Esophagus squamous epithelium (tissue), 5 donors: ENCODE results near the gene CBLB. TPM values are rescaled to one million over a fixed set of nuclear protein-coding genes. Genes with fewer than 3 reads are reported as not detected.

Source experiments
- DNase-seq: peaks from one replicate; lab custom pipeline; 2025; lab: John Stamatoyannopoulos, UW
- H3K27ac ChIP-seq, 4 donors: fragments of 200-600 bp; sonication (generic); one replicate each; pipeline ENCODE4 v1.5.1; 2016 to 2019; ENCODE audit warnings: mild to moderate bottlenecking in 1 of 4
- H3K27me3 ChIP-seq, 4 donors: fragments of 200-600 bp; sonication (generic); 1 replicate in 3 of 4; 2 replicates in 1 of 4; pipeline versions ENCODE4 v1.5.1 to v1.6.0; 2017 to 2021; ENCODE audit warnings: antibody characterized with exemption in 1 of 4
- H3K36me3 ChIP-seq, 3 donors: fragments of 200-600 bp; sonication (generic); one replicate each; pipeline ENCODE4 v1.5.1; 2016 to 2019
- H3K4me1 ChIP-seq, 3 donors: fragments of 200-600 bp; sonication (generic); one replicate each; pipeline ENCODE4 v1.5.1; 2017 to 2019
- H3K4me3 ChIP-seq, 4 donors: fragments of 200-600 bp; sonication (generic); 1 replicate in 3 of 4; 2 replicates in 1 of 4; pipeline ENCODE4 v1.5.1; 2016 to 2019; ENCODE audit warnings: mild to moderate bottlenecking in 2 of 4, moderate library complexity in 1 of 4
- H3K9me3 ChIP-seq, 3 donors: fragments of 200-600 bp; sonication (generic); one replicate each; pipeline ENCODE4 v1.5.1; 2016 to 2019
- CTCF ChIP-seq, 6 experiments: fragments of 450-650 bp in 4 of 6; fragments of 200-600 bp in 2 of 6; sonication (generic) in 2 of 6; IDR thresholded peaks; one replicate each; pipeline ENCODE4 v1.5.1; 2016 to 2019; ENCODE audit warnings: antibody characterized with exemption in 6 of 6, mild to moderate bottlenecking in 4 of 6, moderate library complexity in 4 of 6
- POLR2A ChIP-seq, 4 donors: fragments of 450-650 bp; IDR thresholded peaks; one replicate each; pipeline ENCODE4 v1.6.1; 2017; ENCODE audit warnings: antibody characterized with exemption in 4 of 4, mild to moderate bottlenecking in 4 of 4, moderate library complexity in 3 of 4
- WGBS, 2 donors: methylation state at CpG; one replicate each; pipeline ENCODE4 v1.1.5; 2018; 5-methylcytosine and 5-hydroxymethylcytosine counted together
- intact Hi-C: fragments of 100-400 bp; cut with DNase I; formaldehyde crosslinking; loops from one replicate; pipeline ENCODE4 v1.15.0; 2022
- total RNA-seq, 4 donors: library from RNA; depleted of rRNA; stranded (reverse); fragments of >200 nt; gene quantifications; one replicate each; pipeline ENCODE4 v1.1.0, GENCODE V29; 2016
- donor health status: DM: yes; HTN: yes; CAD: no.

The CBLB gene
- total RNA-seq, 4 donors from 2014 or later: 6.7 to 29.4 (median 19.6) TPM

GRCh38 chr3:105691633-105692032, 177.2 kb downstream of the CBLB start:
- Histone ChIP-seq H3K4me3 (no peak overlapping the region), H3K4me1 (peaks cover 0 to 6% (median 0%) of the 10 kb centered on the region in 3 donors), H3K27me3 (no peaks in the 10 kb centered on the region), H3K9me3 (no peaks in the 10 kb centered on the region), H3K27ac (no peak overlapping the region), H3K36me3 (peaks cover 0 to 14% (median 0%) of the 10 kb centered on the region in 3 donors)
- no peak for DNase-seq
- 78 to 85% methylated on average over 3 of the region's 3 CpGs for WGBS, 2 donors
- TF ChIP-seq POLR2A (IDR thresholded peaks at IDR 0.05) (no peak), CTCF (IDR thresholded peaks at IDR 0.05) (no peak)
- intact Hi-C loops: no loop called here

GRCh38 chr3:105691053-105691452, 177.8 kb downstream of the CBLB start:
- TF ChIP-seq CTCF (IDR thresholded peaks at IDR 0.05) (no peak), POLR2A (IDR thresholded peaks at IDR 0.05) (no peak)
- Histone ChIP-seq H3K4me1 (peaks cover 0 to 9% (median 0%) of the 10 kb centered on the region in 3 donors), H3K9me3 (no peaks in the 10 kb centered on the region), H3K36me3 (peaks cover 0 to 14% (median 0%) of the 10 kb centered on the region in 3 donors), H3K27me3 (no peaks in the 10 kb centered on the region), H3K27ac (no peak overlapping the region), H3K4me3 (no peak overlapping the region)
- intact Hi-C loops: no loop called here
- no peak for DNase-seq

GRCh38 chr3:105688821-105689220, 180.0 kb downstream of the CBLB start:
- Histone ChIP-seq H3K27me3 (no peaks in the 10 kb centered on the region), H3K27ac (no peak overlapping the region), H3K4me1 (peaks cover 0 to 9% (median 0%) of the 10 kb centered on the region in 3 donors), H3K9me3 (no peaks in the 10 kb centered on the region), H3K36me3 (peaks cover 0 to 22% (median 0%) of the 10 kb centered on the region in 3 donors), H3K4me3 (no peak overlapping the region)
- intact Hi-C loops: no loop called here
- WGBS, 2 donors: 98 to 100% methylated on average over 1 of the region's 1 CpG
- no peak for TF ChIP-seq POLR2A (IDR thresholded peaks at IDR 0.05)
- no peak for TF ChIP-seq CTCF (IDR thresholded peaks at IDR 0.05)
- DNase-seq: no peak

GRCh38 chr3:105686278-105686897, 182.4 kb downstream of the CBLB start:
- intact Hi-C loops: no loop called here
- DNase-seq: no peak
- 21 to 34% methylated on average over 2 of the region's 2 CpGs for WGBS, 2 donors
- H3K4me3 ChIP-seq: no peak overlapping the region
- H3K27me3 ChIP-seq: no peaks in the 10 kb centered on the region
- H3K27ac ChIP-seq: no peak overlapping the region
- no peaks in the 10 kb centered on the region for H3K9me3 ChIP-seq
- TF ChIP-seq POLR2A (IDR thresholded peaks at IDR 0.05) (no peak), CTCF (IDR thresholded peaks at IDR 0.05) (peak in 5 of 6 experiments; percentile 37 to 82 (median 71))
- peaks cover 0 to 9% (median 0%) of the 10 kb centered on the region in 3 donors for H3K4me1 ChIP-seq
- peaks cover 0 to 20% (median 6%) of the 10 kb centered on the region in 3 donors for H3K36me3 ChIP-seq

GRCh38 chr3:105679951-105680350, 188.9 kb downstream of the CBLB start:
- Histone ChIP-seq H3K9me3 (no peaks in the 10 kb centered on the region), H3K36me3 (peaks cover 0 to 82% (median 12%) of the 10 kb centered on the region in 3 donors), H3K4me1 (no peaks in the 10 kb centered on the region), H3K4me3 (no peak overlapping the region), H3K27me3 (no peaks in the 10 kb centered on the region), H3K27ac (no peak overlapping the region)
- intact Hi-C loops: no loop called here
- 68 to 78% methylated on average over 2 of the region's 2 CpGs for WGBS, 2 donors
- no peak for DNase-seq
- TF ChIP-seq CTCF (IDR thresholded peaks at IDR 0.05): no peak
- no peak for TF ChIP-seq POLR2A (IDR thresholded peaks at IDR 0.05)
